Left ventricle myocardium inferior (tissue), 1 donor: ENCODE data around the gene ARHGEF7. TPM values are rescaled to one million over a fixed set of nuclear protein-coding genes. Genes with fewer than 3 reads are reported as not detected.

Source experiments
- DNase-seq: peaks from one replicate; pipeline ENCODE4 v3.0.0-alpha.2; 2020
- H3K27ac ChIP-seq: fragments of 200-600 bp; replicated peaks from 2 replicates; pipeline ENCODE4 v1.8.0; 2021
- H3K27me3 ChIP-seq: fragments of 200-600 bp; 2 replicates; pipeline ENCODE4 v1.8.0; 2021; ENCODE audit warnings: low read depth
- H3K36me3 ChIP-seq: fragments of 200-600 bp; 2 replicates; pipeline ENCODE4 v1.8.0; 2021
- H3K4me1 ChIP-seq: fragments of 200-600 bp; 2 replicates; pipeline ENCODE4 v1.8.0; 2021
- H3K4me3 ChIP-seq: fragments of 200-600 bp; 2 replicates; pipeline ENCODE4 v1.8.0; 2021; ENCODE audit warnings: mild to moderate bottlenecking, moderate library complexity
- H3K9me3 ChIP-seq: fragments of 200-600 bp; replicated peaks from 2 replicates; pipeline ENCODE4 v1.8.0; 2021
- CTCF ChIP-seq: fragments of 200-600 bp; IDR thresholded peaks from 2 replicates; pipeline ENCODE4 v1.8.0; 2021; ENCODE audit warnings: antibody characterized with exemption, mild to moderate bottlenecking, borderline replicate concordance
- intact Hi-C: fragments of 100-400 bp; cut with micrococcal nuclease; formaldehyde crosslinking; loops from one replicate; pipeline ENCODE4 v1.11.0; 2022
- total RNA-seq: library from RNA; stranded (reverse); fragmentation: NEBNext Ultra II Directional; extraction: Animal tissue kit (Norgen Biotek cat#: 25700); gene quantifications from one replicate; pipeline ENCODE4 v1.2.1, GENCODE V29; 2021
- donor health status: DM: no; HTN: yes; CAD: no; lungs with severe emphysema.

ARHGEF7 gene
- total RNA-seq, 1 donor from 2014 or later: 35.9 TPM

DNA sequence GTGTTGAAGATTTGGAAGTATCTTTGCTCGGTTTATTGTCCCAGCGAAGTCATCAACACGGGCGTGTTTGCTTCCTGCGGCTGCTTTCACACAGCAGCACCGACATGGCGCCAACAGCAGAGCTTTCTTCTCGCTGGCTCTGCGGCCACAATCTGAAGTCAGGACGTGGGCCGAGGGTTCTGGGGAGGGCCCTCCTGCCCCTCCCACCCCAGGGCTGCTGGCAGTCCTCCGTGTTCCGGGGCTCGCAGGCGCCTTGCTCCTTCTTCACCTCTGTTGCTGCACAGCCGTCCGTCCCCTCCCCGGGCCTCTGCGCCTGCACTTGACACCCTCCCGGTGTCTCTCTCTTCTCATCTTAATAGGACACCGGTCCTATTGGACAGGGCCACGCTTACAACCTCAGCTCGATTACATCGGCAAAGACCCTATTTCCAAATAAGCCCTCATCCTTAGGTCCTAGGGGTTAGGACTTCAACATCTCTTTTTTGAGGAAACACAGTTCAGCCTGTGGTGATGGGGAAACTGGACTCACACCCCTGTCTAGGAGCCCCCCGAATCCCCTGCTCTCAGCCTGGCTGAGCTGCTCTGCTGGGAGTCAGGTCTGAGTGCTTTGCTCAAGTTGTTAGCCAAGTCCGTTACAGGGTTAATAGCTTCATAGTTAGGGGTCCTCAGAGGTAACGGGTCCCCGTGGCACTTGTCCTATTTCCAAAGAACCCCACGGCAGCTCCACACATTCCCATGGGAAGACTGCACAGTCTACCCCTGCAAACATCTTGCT, 202.6 kb downstream of the ARHGEF7 start:
- intact Hi-C loops: no loop called here
- Histone ChIP-seq H3K4me1 (no peaks in the 10 kb centered on the region), H3K27ac (no peak overlapping the region), H3K4me3 (no peak overlapping the region), H3K9me3 (peaks cover 5% of the 10 kb centered on the region), H3K36me3 (peaks cover 14% of the 10 kb centered on the region), H3K27me3 (no peaks in the 10 kb centered on the region)
- no peak for TF ChIP-seq CTCF
- no peak for DNase-seq

GRCh38 chr13:111318386-111318785, 203.3 kb downstream of the ARHGEF7 start:
- intact Hi-C loops: no loop called here
- no peak for DNase-seq
- TF ChIP-seq CTCF: no peak

DNA sequence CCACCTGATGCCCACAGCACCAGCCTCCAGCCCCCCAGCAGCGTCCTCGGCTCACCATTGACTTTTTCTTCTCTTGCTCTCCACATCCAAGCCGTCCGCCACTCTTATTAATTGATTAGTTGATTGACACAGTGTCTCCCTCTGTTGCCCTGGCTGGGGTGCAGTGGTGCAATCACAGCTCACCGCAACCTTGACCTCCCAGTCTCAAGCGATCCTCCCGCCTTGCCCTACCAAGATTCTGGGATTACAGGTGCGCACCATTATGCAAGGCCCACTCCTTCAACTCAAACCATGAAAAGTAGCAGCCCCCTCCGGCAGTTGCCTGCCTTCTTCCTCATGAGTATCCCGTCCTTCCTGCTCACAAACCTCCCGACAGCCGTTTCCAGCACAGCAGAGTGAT, 204.4 kb downstream of the ARHGEF7 start:
- no peak overlapping the region for H3K27ac ChIP-seq
- TF ChIP-seq CTCF: no peak
- H3K4me3 ChIP-seq: no peak overlapping the region
- peaks cover 10% of the 10 kb centered on the region for H3K36me3 ChIP-seq
- no peaks in the 10 kb centered on the region for H3K4me1 ChIP-seq
- intact Hi-C loops: no loop called here
- no peaks in the 10 kb centered on the region for H3K27me3 ChIP-seq
- DNase-seq: no peak
- H3K9me3 ChIP-seq: no peaks in the 10 kb centered on the region

More at GRCh38 chr13:111318386-111318785, 203.3 kb downstream of the ARHGEF7 start:
- H3K9me3 ChIP-seq: no peaks in the 10 kb centered on the region
- no peaks in the 10 kb centered on the region for H3K4me1 ChIP-seq
- H3K4me3 ChIP-seq: no peak overlapping the region
- no peak overlapping the region for H3K27ac ChIP-seq
- H3K27me3 ChIP-seq: no peaks in the 10 kb centered on the region
- H3K36me3 ChIP-seq: peaks cover 10% of the 10 kb centered on the region

GRCh38 chr13:111319998-111320911, 205.1 kb downstream of the ARHGEF7 start, which contains the start of gene TEX29:
Gene TEX29, plus strand, starts transcription at chr13:111320642. Its CDS starts 249 bp downstream, at chr13:111320891.
- Histone ChIP-seq H3K36me3 (peaks cover 10% of the 10 kb centered on the region), H3K4me1 (no peaks in the 10 kb centered on the region), H3K27ac (no peak within 1 kb of the TSS), H3K27me3 (no peaks in the 10 kb centered on the region), H3K9me3 (no peaks in the 10 kb centered on the region), H3K4me3 (no peak within 1 kb of the TSS)
- no peak for TF ChIP-seq CTCF
- intact Hi-C loops: no loop called here
- no peak for DNase-seq

DNA sequence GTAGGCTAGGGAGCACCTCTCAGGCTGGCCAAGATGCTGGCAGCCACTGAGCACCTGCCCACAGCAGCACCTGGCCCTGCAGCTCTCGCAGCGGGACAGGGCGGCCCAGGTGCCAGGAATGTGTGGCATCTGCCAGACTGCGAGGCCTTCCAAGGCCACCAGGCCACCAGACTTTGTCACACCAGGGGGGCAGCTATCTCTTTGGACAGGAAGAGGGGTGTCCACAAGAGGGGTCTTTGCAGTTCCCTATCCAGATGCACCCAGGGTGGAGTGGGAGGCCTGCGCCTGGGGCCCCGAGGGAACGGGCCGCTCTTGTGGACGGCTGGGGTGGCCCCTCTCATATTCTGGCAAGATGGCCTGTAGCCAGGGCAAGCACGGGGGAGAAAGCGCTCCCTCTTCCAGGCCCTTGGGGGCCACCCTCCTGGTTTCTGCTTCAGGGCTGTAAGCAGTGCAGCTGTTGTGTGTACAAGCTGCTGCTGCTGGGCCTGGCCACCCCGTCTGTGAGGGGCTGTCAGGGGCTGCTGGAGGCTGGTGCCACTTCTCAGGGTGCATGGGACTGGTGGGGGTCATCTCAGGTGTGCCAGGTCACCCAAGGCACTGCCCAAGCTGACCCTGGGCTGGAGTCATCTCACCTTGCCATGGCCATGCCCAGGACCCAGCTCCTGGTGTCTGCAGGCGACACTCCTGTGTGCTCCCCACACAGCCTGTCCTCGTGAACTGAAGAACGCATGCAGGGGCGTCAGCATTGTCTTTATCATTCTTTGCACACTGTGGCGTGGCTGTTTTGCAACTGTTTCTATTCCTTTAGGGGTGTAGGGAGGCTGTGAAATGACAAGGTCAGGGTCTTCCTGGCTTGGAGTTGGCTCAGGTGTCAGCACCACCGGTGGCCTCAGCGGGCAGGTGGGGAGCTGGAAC, 207.1 kb downstream of the ARHGEF7 start:
- DNase-seq: no peak
- intact Hi-C loops: no loop called here
- no peaks in the 10 kb centered on the region for H3K4me1 ChIP-seq
- H3K9me3 ChIP-seq: no peaks in the 10 kb centered on the region
- H3K27ac ChIP-seq: no peak overlapping the region
- no peaks in the 10 kb centered on the region for H3K27me3 ChIP-seq
- H3K36me3 ChIP-seq: peaks cover 2% of the 10 kb centered on the region
- no peak overlapping the region for H3K4me3 ChIP-seq
- no peak for TF ChIP-seq CTCF
